Spleen (tissue), 11 donors: ENCODE measurements around the gene LIPF. TPM values are rescaled to one million over a fixed set of nuclear protein-coding genes. Genes with fewer than 3 reads are reported as not detected.

Source experiments
- DNase-seq: peaks from one replicate; pipeline ENCODE4 v3.0.0-alpha.2; 2020
- H3K27ac ChIP-seq, 8 donors: fragments of 200-600 bp; sonication (generic) in 7 of 8; 1 replicate in 4 of 8; 2 replicates in 4 of 8; pipeline versions ENCODE4 v1.5.0 to v1.8.0; 2016 to 2021; ENCODE audit warnings: inconsistent platforms in 4 of 8, mild to moderate bottlenecking in 4 of 8, moderate library complexity in 1 of 8
- H3K27me3 ChIP-seq, 7 donors: fragments of 200-600 bp; sonication (generic) in 6 of 7; replicated peaks in 1 of 7; 1 replicate in 4 of 7; 2 replicates in 3 of 7; pipeline versions ENCODE4 v1.5.0 to v1.8.0; 2016 to 2021; ENCODE audit warnings: inconsistent platforms in 3 of 7, mild to moderate bottlenecking in 1 of 7
- H3K36me3 ChIP-seq, 6 donors: fragments of 200-600 bp; sonication (generic) in 5 of 6; 1 replicate in 4 of 6; 2 replicates in 2 of 6; pipeline versions ENCODE4 v1.5.0 to v1.8.0; 2016 to 2021; ENCODE audit warnings: inconsistent platforms in 2 of 6
- H3K4me1 ChIP-seq, 6 donors: fragments of 200-600 bp; sonication (generic) in 5 of 6; 1 replicate in 3 of 6; 2 replicates in 3 of 6; pipeline versions ENCODE4 v1.5.0 to v1.8.0; 2016 to 2021; ENCODE audit warnings: inconsistent platforms in 3 of 6
- H3K4me3 ChIP-seq, 8 donors: fragments of 200-600 bp; sonication (generic) in 7 of 8; 1 replicate in 4 of 8; 2 replicates in 4 of 8; pipeline versions ENCODE4 v1.5.0 to v1.8.0; 2016 to 2021; ENCODE audit warnings: inconsistent platforms in 4 of 8, mild to moderate bottlenecking in 4 of 8, moderate library complexity in 2 of 8
- H3K9me3 ChIP-seq, 8 donors: fragments of 200-600 bp; sonication (generic) in 7 of 8; 1 replicate in 4 of 8; 2 replicates in 4 of 8; pipeline versions ENCODE4 v1.5.0 to v1.8.0; 2016 to 2021; ENCODE audit warnings: inconsistent platforms in 4 of 8
- CTCF ChIP-seq, 11 experiments: fragments of 200-600 bp in 7 of 11; fragments of 450-650 bp in 4 of 11; sonication (generic) in 4 of 11; IDR thresholded peaks in 8 of 11; conservative IDR thresholded peaks in 3 of 11; 1 replicate in 7 of 11; 2 replicates in 4 of 11; pipeline versions ENCODE4 v1.4.0 to v1.8.0; 2016 to 2021; ENCODE audit warnings: antibody characterized with exemption in 11 of 11, inconsistent platforms in 4 of 11, mild to moderate bottlenecking in 1 of 11
- POLR2A ChIP-seq, 3 donors: fragments of 450-650 bp; IDR thresholded peaks; one replicate each; pipeline ENCODE4 v1.5.1; 2017; ENCODE audit warnings: antibody characterized with exemption in 3 of 3, mild to moderate bottlenecking in 1 of 3
- POLR2AphosphoS5 ChIP-seq, 3 donors: sonication (generic); formaldehyde crosslinking; IDR thresholded peaks; one replicate each; pipeline ENCODE4 v1.5.1; 2017; ENCODE audit warnings: antibody characterized with exemption in 3 of 3
- WGBS, 5 donors: extraction: QIAGEN DNeasy Blood & Tissue Kit in 3 of 5; methylation state at CpG; one replicate each; pipeline versions ENCODE4 v1.1.5 to v1.1.7; 2013 to 2018; 5-methylcytosine and 5-hydroxymethylcytosine counted together
- intact Hi-C: fragments of 100-400 bp; cut with DNase I; formaldehyde crosslinking; loops from one replicate; pipeline ENCODE4 v1.15.0; 2023; ENCODE audit warnings: low total_unique reads
- polyA plus RNA-seq, 3 donors: library from polyadenylated mRNA; stranded (reverse); fragments of 200-250 nt; gene quantifications; one replicate each; pipeline ENCODE4 v1.2.1, GENCODE V29; 2013
- total RNA-seq, 7 donors: library from RNA; depleted of rRNA in 3 of 7; stranded (reverse); fragments of >200 nt in 3 of 7; fragmentation: NEBNext Ultra II Directional in 4 of 7; extraction: Animal tissue kit (Norgen Biotek cat#: 25700) in 4 of 7; gene quantifications; one replicate each; pipeline versions ENCODE4 v1.1.0 to v1.2.1, GENCODE V29; 2016 to 2021
- donor health status: healthy with polysubstance abuse.
- donor health status: DM: no; HTN: no; CAD: no; lungs with moderate emphysema.
- donor health status: DM: no; HTN: no; CAD: no.
- donor health status: Bipolar disorder and iron deficiency.
- donor health status: healthy.
- donor health status: DM: no; HTN: no; CAD: no.
- donor health status: DM: yes; HTN: yes; CAD: no.

Gene LIPF
- total and polyA plus RNA-seq, 10 donors = 0.23 to 0.83 TPM; not detected in 8

GRCh38 chr10:88618496-88618895 lies 45.7 kb upstream of the LIPF start:
- no peak overlapping the region for H3K27ac ChIP-seq
- no peak overlapping the region for H3K4me3 ChIP-seq
- no peaks in the 10 kb centered on the region for H3K36me3 ChIP-seq
- H3K4me1 ChIP-seq = no peaks in the 10 kb centered on the region
- DNase-seq = no peak
- H3K9me3 ChIP-seq = peaks cover 0 to 12% (median 9%) of the 10 kb centered on the region in 8 donors
- 75 to 88% (median 84%) methylated on average over 1 of the region's 1 CpG for WGBS, 5 donors
- intact Hi-C loops = no loop called here
- H3K27me3 ChIP-seq = no peaks in the 10 kb centered on the region
- no peak for TF ChIP-seq CTCF (IDR thresholded peaks at IDR 0.05 in 8 of 11, conservative IDR thresholded peaks at IDR 0.05 in 3 of 11)
- TF ChIP-seq POLR2A (IDR thresholded peaks at IDR 0.05) = no peak
- no peak for TF ChIP-seq POLR2AphosphoS5 (IDR thresholded peaks at IDR 0.05)

GRCh38 chr10:88620441-88620840 lies 43.8 kb upstream of the LIPF start:
- no peak overlapping the region for H3K4me3 ChIP-seq
- intact Hi-C loops = no loop called here
- DNase-seq = no peak
- 84 to 92% (median 88%) methylated on average over 1 of the region's 1 CpG for WGBS, 5 donors
- H3K27me3 ChIP-seq = no peaks in the 10 kb centered on the region
- H3K36me3 ChIP-seq = no peaks in the 10 kb centered on the region
- no peaks in the 10 kb centered on the region for H3K4me1 ChIP-seq
- TF ChIP-seq POLR2A (IDR thresholded peaks at IDR 0.05) (no peak), CTCF (IDR thresholded peaks at IDR 0.05 in 8 of 11, conservative IDR thresholded peaks at IDR 0.05 in 3 of 11) (no peak), POLR2AphosphoS5 (IDR thresholded peaks at IDR 0.05) (no peak)
- peaks cover 0 to 5% (median under 1%) of the 10 kb centered on the region in 8 donors for H3K9me3 ChIP-seq
- no peak overlapping the region for H3K27ac ChIP-seq

- Histone ChIP-seq H3K36me3 (no peaks in the 10 kb centered on the region), H3K4me1 (no peaks in the 10 kb centered on the region), H3K27ac (no peak overlapping the region), H3K9me3 (peaks cover 0 to 15% (median 0%) of the 10 kb centered on the region in 8 donors), H3K27me3 (no peaks in the 10 kb centered on the region), H3K4me3 (no peak overlapping the region)
- no peak for TF ChIP-seq POLR2AphosphoS5 (IDR thresholded peaks at IDR 0.05)
- TF ChIP-seq CTCF (IDR thresholded peaks at IDR 0.05 in 8 of 11, conservative IDR thresholded peaks at IDR 0.05 in 3 of 11) = no peak
- TF ChIP-seq POLR2A (IDR thresholded peaks at IDR 0.05) = no peak
- 69 to 94% (median 91%) methylated on average over 2 of the region's 2 CpGs for WGBS, 5 donors
- intact Hi-C loops = no loop called here
- DNase-seq = no peak
Observed at GRCh38 chr10:88623835-88624234, 40.4 kb upstream of the LIPF start.

- no peak overlapping the region for H3K27ac ChIP-seq
- no peaks in the 10 kb centered on the region for H3K36me3 ChIP-seq
- DNase-seq = no peak
- H3K4me3 ChIP-seq = no peak overlapping the region
- intact Hi-C loops = no loop called here
- no peak for TF ChIP-seq POLR2A (IDR thresholded peaks at IDR 0.05)
- TF ChIP-seq CTCF (IDR thresholded peaks at IDR 0.05 in 8 of 11, conservative IDR thresholded peaks at IDR 0.05 in 3 of 11) = no peak
- H3K27me3 ChIP-seq = no peaks in the 10 kb centered on the region
- H3K4me1 ChIP-seq = no peaks in the 10 kb centered on the region
- H3K9me3 ChIP-seq = peaks cover 0 to 18% (median 2%) of the 10 kb centered on the region in 8 donors
Observed at GRCh38 chr10:88624840-88625239, 39.4 kb upstream of the LIPF start.
